AG09309 (cell line): Measurements from ENCODE around the gene MAPRE2.

Experiments used
- DNase-seq: peaks from one replicate; pipeline ENCODE4 v3.0.0-alpha.2; 2010; ENCODE audit warnings: low read depth
- H3K4me3 ChIP-seq: 2 replicates; pipeline ENCODE4 v1.5.1; 2011; ENCODE audit warnings: mild to moderate bottlenecking, low read depth, low read length, moderate library complexity; ENCODE audit not compliant: control insufficient read depth
- CTCF ChIP-seq: IDR thresholded peaks from 2 replicates; pipeline ENCODE4 v1.5.1; 2011; ENCODE audit warnings: mild to moderate bottlenecking, low read depth, low read length, inconsistent platforms; ENCODE audit not compliant: insufficient read depth, control insufficient read depth; ENCODE audit errors: missing control alignments

MAPRE2 gene

GRCh38 chr18:35091841-35092240 lies 50.6 kb downstream of the MAPRE2 start:
- no peak for DNase-seq
- no peak for TF ChIP-seq CTCF
- no peak overlapping the region for H3K4me3 ChIP-seq

GRCh38 chr18:35095983-35096676 lies 54.9 kb downstream of the MAPRE2 start:
- no peak for TF ChIP-seq CTCF
- DNase-seq: no peak
- no peak overlapping the region for H3K4me3 ChIP-seq

GRCh38 chr18:35096677-35097011 lies 55.4 kb downstream of the MAPRE2 start:
- DNase-seq: no peak
- no peak overlapping the region for H3K4me3 ChIP-seq
- TF ChIP-seq CTCF: no peak

GRCh38 chr18:35097195-35097594 lies 56.0 kb downstream of the MAPRE2 start:
- no peak overlapping the region for H3K4me3 ChIP-seq
- DNase-seq: no peak
- no peak for TF ChIP-seq CTCF

GRCh38 chr18:35097763-35098162 lies 56.5 kb downstream of the MAPRE2 start:
- DNase-seq: no peak
- TF ChIP-seq CTCF: no peak
- H3K4me3 ChIP-seq: no peak overlapping the region

GRCh38 chr18:35099911-35100310 lies 58.7 kb downstream of the MAPRE2 start:
- TF ChIP-seq CTCF: no peak
- DNase-seq: no peak

More at GRCh38 chr18:35099911-35100310, 58.7 kb downstream of the MAPRE2 start:
- H3K4me3 ChIP-seq: no peak overlapping the region
